ENCODE measurements around the gene TMCC2.

Gene TMCC2

DNA sequence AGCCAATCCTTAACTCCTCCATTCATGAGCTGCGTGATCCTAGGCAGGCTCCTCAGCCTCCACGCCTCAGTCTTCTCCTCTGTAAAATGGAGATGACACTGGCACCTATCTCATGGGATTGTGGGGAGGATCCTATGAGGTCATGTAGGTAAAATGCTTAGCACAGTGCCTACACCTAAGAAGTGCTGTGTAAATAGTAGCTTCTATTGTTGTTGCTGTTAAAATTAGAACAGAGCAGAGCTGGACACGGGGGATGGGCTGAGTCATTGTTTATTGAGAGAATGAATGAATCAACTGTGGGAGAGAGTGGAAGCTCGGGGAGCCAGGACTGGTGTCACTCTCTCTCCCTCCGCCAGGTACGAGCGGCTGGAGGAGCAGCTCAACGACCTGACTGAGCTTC is 43.0 kb downstream of the TMCC2 start:
- no peak overlapping the region for H3K27ac ChIP-seq

DNA sequence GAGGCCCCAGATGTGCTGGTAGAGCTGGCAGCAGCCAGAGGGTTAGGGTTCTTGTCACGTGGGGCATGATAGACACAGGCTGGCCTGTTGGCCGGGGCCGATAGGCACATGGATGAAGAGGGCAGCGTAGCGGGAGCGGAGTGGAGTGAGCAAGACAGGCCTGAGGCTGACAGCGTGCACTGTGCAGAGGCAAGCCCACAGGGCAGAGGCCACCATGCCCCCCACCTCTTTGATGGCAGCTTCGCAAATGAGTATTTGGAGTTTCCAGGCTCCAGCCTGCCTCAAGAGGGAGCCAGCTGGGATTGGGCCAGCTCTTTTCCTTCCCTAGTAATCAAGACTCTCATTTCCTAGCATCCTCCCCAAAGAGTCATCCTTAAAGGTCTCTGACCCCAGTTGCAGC is 43.5 kb downstream of the TMCC2 start:
- TF ChIP-seq ZFX (IDR thresholded peaks at IDR 0.05; ENCODE audit: borderline replicate concordance): no peak
- TF ChIP-seq, protein P1, sequence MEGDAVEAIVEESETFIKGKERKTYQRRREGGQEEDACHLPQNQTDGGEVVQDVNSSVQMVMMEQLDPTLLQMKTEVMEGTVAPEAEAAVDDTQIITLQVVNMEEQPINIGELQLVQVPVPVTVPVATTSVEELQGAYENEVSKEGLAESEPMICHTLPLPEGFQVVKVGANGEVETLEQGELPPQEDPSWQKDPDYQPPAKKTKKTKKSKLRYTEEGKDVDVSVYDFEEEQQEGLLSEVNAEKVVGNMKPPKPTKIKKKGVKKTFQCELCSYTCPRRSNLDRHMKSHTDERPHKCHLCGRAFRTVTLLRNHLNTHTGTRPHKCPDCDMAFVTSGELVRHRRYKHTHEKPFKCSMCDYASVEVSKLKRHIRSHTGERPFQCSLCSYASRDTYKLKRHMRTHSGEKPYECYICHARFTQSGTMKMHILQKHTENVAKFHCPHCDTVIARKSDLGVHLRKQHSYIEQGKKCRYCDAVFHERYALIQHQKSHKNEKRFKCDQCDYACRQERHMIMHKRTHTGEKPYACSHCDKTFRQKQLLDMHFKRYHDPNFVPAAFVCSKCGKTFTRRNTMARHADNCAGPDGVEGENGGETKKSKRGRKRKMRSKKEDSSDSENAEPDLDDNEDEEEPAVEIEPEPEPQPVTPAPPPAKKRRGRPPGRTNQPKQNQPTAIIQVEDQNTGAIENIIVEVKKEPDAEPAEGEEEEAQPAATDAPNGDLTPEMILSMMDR (IDR thresholded peaks at IDR 0.05): no peak; the same call in 1 of the 2 replicates
- no peak overlapping the region for H3K27ac ChIP-seq

More for the DNA sequence above, 43.0 kb downstream of the TMCC2 start:
- TF ChIP-seq, protein P1 (IDR thresholded peaks at IDR 0.05): no peak
- no peak for TF ChIP-seq ZFX (IDR thresholded peaks at IDR 0.05; ENCODE audit: borderline replicate concordance)

DNA sequence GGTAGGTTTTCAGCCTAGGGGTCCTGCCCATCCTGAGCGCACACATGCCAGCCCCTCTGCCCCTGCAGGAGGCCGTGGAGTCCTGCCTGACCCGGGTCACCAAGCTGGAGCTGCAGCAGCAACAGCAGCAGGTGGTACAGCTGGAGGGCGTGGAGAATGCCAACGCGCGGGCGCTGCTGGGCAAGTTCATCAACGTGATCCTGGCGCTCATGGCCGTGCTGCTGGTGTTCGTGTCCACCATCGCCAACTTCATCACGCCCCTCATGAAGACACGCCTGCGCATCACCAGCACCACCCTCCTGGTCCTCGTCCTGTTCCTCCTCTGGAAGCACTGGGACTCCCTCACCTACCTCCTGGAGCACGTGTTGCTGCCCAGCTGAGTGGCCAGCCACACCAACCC is 44.0 kb downstream of the TMCC2 start:
- H3K27ac ChIP-seq: no peak overlapping the region
- no peak for TF ChIP-seq ZFX (IDR thresholded peaks at IDR 0.05; ENCODE audit: borderline replicate concordance)
- TF ChIP-seq, protein P1 (IDR thresholded peaks at IDR 0.05): no peak

DNA sequence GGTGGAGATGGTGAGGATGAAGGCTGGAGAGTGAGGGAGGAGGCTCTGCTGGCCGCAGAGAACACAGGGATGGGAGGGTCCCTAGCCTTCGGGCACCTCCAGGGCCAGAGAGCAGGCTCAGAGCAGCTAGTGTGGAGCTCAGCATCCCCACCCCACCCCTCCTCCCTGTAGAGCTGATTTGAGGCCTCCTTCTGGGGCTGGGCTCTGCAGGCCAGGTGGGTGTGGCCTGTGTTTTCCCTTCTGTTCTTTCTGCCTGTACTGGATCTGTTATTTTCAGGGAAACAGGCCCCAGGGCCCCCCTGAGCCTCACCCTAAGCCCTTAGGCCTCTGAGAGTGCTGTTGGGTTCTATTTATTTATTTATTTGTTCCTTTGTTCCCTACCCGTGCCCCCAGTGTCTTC is 44.8 kb downstream of the TMCC2 start:
- H3K27ac ChIP-seq: no peak overlapping the region
- TF ChIP-seq, protein P1 (IDR thresholded peaks at IDR 0.05): no peak
- TF ChIP-seq ZFX (IDR thresholded peaks at IDR 0.05; ENCODE audit: borderline replicate concordance): no peak

DNA sequence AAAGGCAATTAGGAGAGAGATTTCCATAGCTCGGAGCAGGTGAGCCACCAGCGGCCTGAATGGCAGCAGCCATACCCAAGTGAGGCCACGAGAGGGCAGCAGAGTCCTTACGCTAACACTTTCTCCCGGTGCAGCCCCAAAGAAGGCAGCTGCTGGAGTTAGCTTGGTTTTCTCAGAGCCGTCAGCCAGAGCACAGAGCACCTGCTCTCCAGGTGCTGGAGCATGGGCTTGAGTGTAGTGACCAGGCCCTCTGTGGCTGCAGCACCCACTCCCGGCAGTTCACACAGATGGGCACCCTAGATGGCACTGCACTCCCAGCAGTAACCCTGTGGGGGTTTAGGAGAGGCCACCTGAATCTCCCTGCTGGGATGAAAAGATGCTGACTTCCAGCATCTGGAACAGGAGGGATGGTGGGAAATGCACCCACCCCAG is 45.8 kb downstream of the TMCC2 start:
- TF ChIP-seq ZFX (IDR thresholded peaks at IDR 0.05; ENCODE audit: borderline replicate concordance): no peak
- TF ChIP-seq, protein P1 (IDR thresholded peaks at IDR 0.05): peak; percentile 99
- no peak overlapping the region for H3K27ac ChIP-seq

DNA sequence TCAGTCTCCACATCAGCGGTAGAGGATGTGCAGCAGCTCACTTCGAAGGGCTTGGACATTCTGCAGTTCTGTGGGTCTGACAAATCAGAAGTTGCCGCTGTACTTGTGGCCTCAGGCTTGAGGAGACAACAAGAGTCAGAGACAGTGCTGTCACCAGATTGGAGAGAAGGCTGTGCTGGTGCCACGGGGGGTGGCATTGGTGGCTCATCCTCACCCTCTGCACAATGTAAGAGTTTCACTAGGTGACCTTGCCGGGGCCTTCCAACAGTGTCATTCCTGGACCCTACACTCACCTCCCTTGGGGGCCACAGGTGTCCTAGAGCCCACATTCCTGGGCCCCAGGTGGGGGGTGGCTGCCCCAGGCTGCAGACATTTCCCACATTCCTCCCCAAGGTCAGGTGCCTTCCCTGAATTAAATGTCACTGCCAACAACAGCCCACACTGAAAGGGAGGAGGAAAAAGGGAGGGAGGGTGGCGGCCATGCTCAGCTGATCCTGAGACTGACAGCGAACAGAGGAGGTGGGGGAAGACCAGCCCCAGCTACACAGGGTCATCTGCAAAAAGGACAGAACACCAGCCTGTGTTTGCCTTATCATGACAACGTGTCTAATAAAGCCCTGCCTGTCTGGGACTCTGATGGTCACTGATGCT is 46.4 kb downstream of the TMCC2 start:
- no peak overlapping the region for H3K27ac ChIP-seq
- no peak for TF ChIP-seq ZFX (IDR thresholded peaks at IDR 0.05; ENCODE audit: borderline replicate concordance)
- TF ChIP-seq, protein P1 (IDR thresholded peaks at IDR 0.05): no peak

DNA sequence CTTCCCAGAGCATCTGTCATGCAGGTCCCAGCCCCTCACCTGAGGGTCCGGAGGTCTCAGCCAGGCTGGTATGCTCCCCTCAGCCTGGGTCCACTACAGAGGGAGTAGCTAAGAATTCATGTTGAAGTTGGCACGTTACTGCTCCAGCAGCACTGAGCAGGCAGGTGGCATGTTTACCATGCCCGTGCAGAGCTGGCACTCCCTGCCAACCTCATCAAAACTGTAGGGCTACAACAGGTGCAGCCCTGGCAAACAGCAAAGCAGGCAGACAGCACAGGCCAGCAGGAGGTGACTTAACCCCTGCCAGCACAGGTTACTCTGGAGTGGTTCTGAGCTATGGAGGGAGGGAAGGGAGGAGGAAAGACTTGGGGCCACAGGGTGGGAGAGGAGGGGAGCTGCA is 47.4 kb downstream of the TMCC2 start:
- H3K27ac ChIP-seq: no peak overlapping the region
- TF ChIP-seq, protein P1 (IDR thresholded peaks at IDR 0.05): 0 out of 2 replicates have a peak, but pooled peaks have one; percentile 6
- no peak for TF ChIP-seq ZFX (IDR thresholded peaks at IDR 0.05; ENCODE audit: borderline replicate concordance)
